Colonic mucosa (tissue), 4 donors: ENCODE measurements around the gene TDRD7. TPM values are rescaled to one million over a fixed set of nuclear protein-coding genes. Genes with fewer than 3 reads are reported as not detected.

Experiments
- DNase-seq: peaks from one replicate; pipeline ENCODE4 v3.0.0-alpha.2; 2020
- H3K27ac ChIP-seq: fragments of 200-600 bp; one replicate; pipeline ENCODE4 v1.8.0; 2021
- H3K27me3 ChIP-seq: fragments of 200-600 bp; one replicate; pipeline ENCODE4 v1.8.0; 2021
- H3K36me3 ChIP-seq: fragments of 200-600 bp; one replicate; pipeline ENCODE4 v1.8.0; 2021
- H3K4me1 ChIP-seq: fragments of 200-600 bp; one replicate; pipeline ENCODE4 v1.8.0; 2021; ENCODE audit warnings: mild to moderate bottlenecking
- H3K4me3 ChIP-seq: fragments of 200-600 bp; one replicate; pipeline ENCODE4 v1.8.0; 2021
- H3K9ac ChIP-seq, 2 donors: one replicate each; pipeline ENCODE4 v1.7.0; 2013; ENCODE audit warnings: control low read depth in 2 of 2, low read depth in 2 of 2, low read length in 2 of 2
- H3K9me3 ChIP-seq: fragments of 200-600 bp; one replicate; pipeline ENCODE4 v1.8.0; 2021
- intact Hi-C: fragments of 100-400 bp; cut with DNase I; formaldehyde crosslinking; loops from one replicate; pipeline ENCODE4 v1.14.1; 2022
- microRNA-seq: library from miRNA; unstranded; fragments of <30 nt; microRNA quantifications from one replicate; pipeline ENCODE4, GENCODE V29; 2019
- total RNA-seq, 2 donors: library from RNA; stranded (reverse); fragmentation: NEBNext Ultra II Directional in 1 of 2; extraction: Animal tissue kit (Norgen Biotek cat#: 25700) in 1 of 2; gene quantifications; one replicate each; pipeline ENCODE4 v1.2.1, GENCODE V29; 2021
- TF ChIP-seq, protein P1 (sequence below): fragments of 200-600 bp; IDR thresholded peaks from one replicate; pipeline ENCODE4 v1.8.0; 2022; ENCODE audit warnings: antibody characterized with exemption, mild to moderate bottlenecking
- donor health status: healthy.
- donor health status: DM: no; HTN: no; CAD: no.
- donor health status: DM: no; HTN: no; CAD: no.

TDRD7 gene
- total RNA-seq, 2 donors from 2014 or later: 28.8 to 35.3 TPM

GRCh38 chr9:97545486-97545885 lies 133.6 kb downstream of the TDRD7 start:
- TF ChIP-seq, protein P1, sequence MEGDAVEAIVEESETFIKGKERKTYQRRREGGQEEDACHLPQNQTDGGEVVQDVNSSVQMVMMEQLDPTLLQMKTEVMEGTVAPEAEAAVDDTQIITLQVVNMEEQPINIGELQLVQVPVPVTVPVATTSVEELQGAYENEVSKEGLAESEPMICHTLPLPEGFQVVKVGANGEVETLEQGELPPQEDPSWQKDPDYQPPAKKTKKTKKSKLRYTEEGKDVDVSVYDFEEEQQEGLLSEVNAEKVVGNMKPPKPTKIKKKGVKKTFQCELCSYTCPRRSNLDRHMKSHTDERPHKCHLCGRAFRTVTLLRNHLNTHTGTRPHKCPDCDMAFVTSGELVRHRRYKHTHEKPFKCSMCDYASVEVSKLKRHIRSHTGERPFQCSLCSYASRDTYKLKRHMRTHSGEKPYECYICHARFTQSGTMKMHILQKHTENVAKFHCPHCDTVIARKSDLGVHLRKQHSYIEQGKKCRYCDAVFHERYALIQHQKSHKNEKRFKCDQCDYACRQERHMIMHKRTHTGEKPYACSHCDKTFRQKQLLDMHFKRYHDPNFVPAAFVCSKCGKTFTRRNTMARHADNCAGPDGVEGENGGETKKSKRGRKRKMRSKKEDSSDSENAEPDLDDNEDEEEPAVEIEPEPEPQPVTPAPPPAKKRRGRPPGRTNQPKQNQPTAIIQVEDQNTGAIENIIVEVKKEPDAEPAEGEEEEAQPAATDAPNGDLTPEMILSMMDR: no peak
- intact Hi-C loops: no loop called here
- no peaks in the 10 kb centered on the region for H3K9me3 ChIP-seq
- H3K9ac ChIP-seq: no peak overlapping the region
- no peaks in the 10 kb centered on the region for H3K27me3 ChIP-seq
- H3K4me3 ChIP-seq: no peak overlapping the region
- H3K36me3 ChIP-seq: no peaks in the 10 kb centered on the region
- no peaks in the 10 kb centered on the region for H3K4me1 ChIP-seq
- no peak for DNase-seq
- H3K27ac ChIP-seq: no peak overlapping the region

Small RNA genes lying within 50 kb of the gene (microRNA-seq; reads per million reads assigned to microRNA genes)
- gene MIR1302-8: not detected

Other genes starting within 250 kb of the TDRD7 start
- 1 to 10 TPM in 1 of 2 donors, under 1 TPM in 1; 0.67 to 1.5 TPM for gene CCDC180, start 104.4 kb upstream of the TDRD7 start, total RNA-seq
- 1 to 10 TPM; 1.0 to 4.9 TPM for gene TMOD1, start 89.6 kb downstream of the TDRD7 start, total RNA-seq
- gene TSTD2, start 221.3 kb downstream of the TDRD7 start, total RNA-seq: 10 to 100 TPM; 14.7 to 17.5 TPM
- 10 to 100 TPM; 30.3 to 48.2 TPM for gene NCBP1, start 221.7 kb downstream of the TDRD7 start, total RNA-seq